HUDEP-2 (cell line): ENCODE data around the gene GSTO1.
A peak's percentile ranks its signal among the peaks of the same experiment; 100 is the strongest.
"Not testable (repeated sequence)": the region's sequence is repeated elsewhere in the genome, so short reads cannot be mapped to it uniquely, and the experiment has no call there.

ENCODE experiments used
- DNase-seq, 76 experiments: peaks; one replicate each; lab custom pipeline; 2025; ENCODE audit not compliant: unreplicated experiment in 76 of 76; lab: John Stamatoyannopoulos, UW

Gene GSTO1

DNA sequence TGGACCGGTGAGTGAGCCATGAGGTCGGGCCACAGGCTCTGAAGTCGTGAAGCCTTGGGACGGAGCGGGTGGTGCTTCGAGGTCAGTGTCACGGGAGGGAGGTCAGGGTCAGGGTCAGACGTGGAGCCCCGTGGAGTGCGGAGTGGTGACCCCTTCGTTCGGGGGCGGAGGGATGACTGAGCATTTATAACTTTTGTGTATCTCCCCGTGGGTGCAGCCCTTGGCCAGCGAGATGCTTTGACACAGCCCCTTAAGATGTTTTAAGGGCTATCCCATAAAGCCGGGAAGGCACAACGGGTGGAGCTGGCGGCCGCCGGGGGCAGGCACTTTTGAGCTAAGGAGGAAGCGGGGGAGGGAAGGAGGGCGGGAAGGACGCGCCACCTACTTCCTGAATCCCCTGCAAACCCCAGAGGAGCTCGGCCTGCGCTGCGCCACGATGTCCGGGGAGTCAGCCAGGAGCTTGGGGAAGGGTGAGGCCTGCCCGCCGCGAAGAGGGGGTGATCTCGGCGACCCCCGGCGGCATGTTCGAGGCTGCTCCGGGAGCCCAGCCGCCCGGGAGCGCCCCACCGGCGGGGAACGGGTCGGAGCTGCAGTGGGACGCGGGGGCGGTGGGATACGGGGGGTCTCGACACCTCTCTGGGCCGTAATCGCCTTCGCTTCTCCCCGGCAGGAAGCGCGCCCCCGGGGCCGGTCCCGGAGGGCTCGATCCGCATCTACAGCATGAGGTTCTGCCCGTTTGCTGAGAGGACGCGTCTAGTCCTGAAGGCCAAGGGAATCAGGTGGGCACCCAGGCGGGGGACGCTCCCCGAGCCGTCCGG, at the start of gene GSTO1:
Gene GSTO1 (plus strand): TSS at position 400 of the 818 bp plus-strand sequence. CDS start 37 bp downstream, at position 437.
- peak in 73 of 76 experiments; percentile 36 to 88 (median 74) for DNase-seq

DNA sequence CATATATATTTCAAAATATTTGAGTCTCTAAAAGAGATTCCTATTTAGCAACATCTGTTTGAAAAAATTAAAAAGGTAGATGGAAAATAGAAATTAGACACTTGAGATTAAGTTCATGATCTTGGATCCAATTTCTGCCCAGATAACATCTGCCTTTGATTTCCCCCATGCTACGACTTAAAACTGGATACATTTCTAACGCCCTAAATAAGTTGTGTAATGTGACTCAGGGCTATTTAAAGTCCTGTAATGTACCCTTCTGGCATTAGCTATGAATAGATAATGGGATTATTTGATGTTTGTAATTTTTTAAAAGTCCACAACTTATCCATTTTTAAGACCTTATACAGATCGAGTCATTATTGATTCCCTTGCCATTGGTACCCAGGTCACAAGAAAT, 46.0 kb upstream of the GSTO1 start:
- DNase-seq = no peak

DNA sequence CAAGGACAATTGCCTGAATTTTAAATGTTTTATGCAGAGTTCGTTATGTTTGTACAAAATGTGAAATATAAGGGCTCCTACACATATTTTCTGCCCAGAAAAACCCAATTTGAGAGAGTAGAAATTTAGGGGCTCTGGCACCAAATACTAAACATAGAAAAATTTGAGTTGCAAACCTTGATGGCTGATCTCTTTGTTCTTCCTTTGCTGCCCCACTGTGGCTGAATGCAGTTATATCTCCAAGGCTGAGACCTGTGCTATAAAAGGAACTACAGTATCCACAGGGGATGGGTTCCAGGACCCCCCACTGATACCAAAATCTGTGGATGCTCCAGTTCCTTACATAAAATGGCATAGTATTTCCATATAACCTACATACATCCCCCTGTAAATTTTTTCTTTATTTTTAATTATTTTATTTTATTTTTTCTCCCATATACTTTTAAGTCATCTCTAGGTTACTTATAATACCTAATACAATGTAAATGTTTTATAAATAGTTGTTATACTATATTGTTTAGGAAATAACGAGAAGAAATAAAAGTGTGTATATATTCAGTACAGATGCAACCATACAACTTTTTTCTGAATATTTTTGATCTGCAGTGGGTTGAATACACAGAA, 45.0 kb upstream of the GSTO1 start:
- peak in 43 of 76 experiments; percentile 1 to 55 (median 29) for DNase-seq

DNA sequence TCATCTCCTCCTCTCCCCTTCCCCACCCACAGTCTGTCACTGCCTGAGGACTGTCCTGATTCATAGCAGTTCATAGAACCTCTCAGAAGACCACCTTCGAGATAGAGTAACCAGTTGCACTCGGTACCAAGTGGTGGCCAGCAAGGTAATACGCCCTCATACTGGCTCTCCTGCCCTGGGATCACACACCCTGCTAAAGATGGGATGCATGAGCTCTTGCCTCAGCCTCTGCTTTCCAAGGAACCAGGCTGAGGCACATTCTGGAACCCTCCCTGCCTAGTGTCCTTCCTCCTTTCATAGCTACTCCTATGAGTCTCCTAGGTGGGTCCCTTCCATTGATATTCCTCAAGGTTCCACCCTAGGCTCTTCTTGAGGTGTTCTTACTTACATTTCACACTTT, 38.1 kb upstream of the GSTO1 start:
- no peak for DNase-seq

DNA sequence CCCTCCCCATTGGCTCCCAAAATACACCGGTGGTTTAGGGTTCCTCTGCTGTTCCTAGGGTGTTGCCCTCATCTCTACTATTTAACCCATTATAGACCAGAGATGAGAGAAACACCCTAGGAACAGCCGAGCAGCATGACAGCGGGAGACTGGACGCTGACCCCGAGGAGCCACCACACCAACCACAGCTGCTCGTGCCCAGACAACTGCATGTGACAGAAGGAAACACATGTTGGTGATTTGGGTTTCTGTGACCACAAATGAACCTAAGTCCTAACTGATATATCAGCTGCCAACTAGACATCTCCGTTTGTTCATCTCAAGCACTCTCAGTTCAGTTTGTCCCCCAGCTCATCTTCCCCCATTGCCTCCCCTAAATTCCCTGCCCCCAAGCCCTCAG, 35.9 kb upstream of the GSTO1 start:
- DNase-seq = no peak

DNA sequence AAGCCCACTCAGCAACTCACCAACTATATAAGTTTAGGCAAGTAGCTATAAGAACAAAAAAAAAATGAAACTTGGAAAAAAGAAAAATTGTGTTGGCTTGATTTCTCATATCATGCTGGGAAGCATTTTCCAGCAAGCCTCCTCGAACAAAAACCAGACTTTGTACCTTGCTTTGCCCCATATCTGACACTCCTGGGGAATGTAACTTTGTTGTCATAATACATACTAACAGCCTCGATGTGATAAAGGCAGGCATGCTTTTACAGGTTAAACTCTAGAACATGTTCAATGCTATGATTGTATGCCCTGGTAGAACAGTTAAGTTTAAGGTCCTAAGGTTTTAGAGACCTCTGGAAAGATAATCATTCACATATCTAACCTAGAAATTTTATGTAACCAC, 34.2 kb upstream of the GSTO1 start:
- no peak for DNase-seq

DNA sequence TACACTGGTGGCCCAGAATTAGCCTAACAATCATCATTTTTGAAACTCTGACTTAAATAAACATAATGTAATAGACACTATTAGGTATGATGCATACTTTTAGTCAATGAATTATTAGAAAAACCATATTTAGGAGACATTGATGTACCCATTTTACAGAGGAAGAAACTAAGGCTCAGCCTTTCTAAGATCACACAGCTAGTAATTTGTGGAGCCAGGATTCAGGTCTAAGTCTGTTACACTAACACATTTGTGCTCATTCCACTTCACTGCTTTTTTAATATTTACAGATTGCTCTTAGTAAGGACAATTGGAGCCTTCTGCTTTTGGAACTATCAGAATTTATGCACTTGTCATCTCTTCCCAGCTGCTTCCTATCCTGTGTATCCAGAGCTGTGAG, 31.4 kb upstream of the GSTO1 start:
- DNase-seq = no peak

DNA sequence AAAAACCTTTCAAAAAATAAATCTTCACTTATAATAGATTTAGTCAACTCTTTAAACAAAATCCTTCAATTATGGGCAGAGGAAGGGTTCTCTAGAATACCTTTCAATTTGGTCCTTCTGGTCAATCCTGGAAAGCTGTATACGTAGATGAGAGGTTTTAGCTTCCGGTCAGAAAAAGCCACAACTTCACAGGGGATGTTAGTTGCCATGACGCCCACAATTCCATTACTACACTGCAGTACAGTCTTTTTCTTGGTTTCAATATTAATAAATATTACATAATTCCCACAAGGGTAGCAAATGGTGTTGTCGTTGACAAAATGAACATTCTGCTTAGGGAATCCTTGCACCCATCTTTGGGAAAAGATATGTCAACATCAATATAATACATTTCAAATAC, 24.2 kb upstream of the GSTO1 start:
- DNase-seq = no peak

DNA sequence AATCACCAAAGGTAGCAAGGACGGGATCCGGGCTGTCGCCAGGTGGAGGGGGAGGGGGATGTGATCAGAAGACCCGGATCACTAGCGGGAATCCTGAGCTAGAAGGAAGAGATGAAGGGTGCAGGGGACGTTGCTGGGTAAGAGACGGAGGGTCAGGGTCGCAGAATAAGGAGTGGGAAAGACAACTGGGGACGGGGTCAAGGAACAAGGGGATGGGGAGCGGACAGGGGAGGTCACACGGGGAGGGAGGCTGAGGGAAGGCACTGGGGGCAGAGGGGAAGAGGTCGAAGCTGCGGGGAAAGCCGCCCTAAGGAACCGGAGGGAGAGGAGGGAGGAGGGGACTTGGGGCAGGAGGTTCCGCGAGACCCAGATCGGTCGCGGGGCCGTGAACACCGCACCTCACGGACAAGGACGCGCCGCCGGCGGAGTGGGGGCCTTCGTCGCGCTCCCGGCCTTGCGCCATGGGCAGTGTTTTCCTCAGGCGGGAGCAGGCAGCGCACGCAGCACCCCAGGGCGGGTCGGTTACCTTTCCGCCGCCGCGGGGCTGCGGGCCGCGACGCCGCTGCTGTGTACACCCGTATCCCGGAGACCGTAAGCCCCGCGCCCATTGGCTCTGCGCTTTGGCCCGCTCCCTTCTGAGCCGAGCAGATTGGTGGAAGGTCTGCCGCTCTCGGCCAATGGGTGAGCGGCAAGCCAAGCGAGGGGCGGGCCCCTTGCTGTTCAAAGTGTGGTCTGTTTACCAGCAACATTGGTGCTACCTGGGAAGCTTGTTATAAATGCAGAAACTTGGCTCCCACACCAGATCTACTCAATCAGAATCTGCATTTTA, 22.7 kb upstream of the GSTO1 start, which contains the start of gene CFAP43:
Gene CFAP43 (minus strand): TSS at position 581 of the 829 bp plus-strand sequence. CDS start 118 bp downstream, at position 463.
- DNase-seq = peak in 75 of 76 experiments; percentile 20 to 99 (median 96)

DNA sequence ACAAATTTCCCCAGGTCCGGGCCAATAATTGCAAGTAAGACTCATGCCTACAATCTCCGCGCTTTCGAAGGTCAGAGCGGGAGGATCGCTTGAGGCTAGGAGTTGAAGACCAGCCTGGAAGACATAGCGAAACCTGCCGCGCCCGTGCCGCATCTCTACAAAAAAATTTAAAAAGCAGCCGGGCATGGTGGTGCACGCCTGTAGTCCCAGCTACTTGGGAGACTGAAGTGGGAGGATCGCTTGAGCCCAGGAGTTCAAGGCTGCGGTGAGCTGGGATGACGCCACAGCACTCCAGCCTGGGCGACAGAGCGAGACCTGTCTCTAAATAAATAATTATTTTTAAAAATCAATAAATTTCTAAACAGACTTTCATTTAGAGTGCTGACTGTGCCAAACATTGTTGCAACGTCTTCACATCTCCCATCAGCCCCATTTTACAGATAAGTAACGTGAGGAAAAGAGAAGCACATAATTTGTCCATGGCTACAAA, 22.0 kb upstream of the GSTO1 start:
- DNase-seq = peak in 2 of 76 experiments; percentile 54 to 55

DNA sequence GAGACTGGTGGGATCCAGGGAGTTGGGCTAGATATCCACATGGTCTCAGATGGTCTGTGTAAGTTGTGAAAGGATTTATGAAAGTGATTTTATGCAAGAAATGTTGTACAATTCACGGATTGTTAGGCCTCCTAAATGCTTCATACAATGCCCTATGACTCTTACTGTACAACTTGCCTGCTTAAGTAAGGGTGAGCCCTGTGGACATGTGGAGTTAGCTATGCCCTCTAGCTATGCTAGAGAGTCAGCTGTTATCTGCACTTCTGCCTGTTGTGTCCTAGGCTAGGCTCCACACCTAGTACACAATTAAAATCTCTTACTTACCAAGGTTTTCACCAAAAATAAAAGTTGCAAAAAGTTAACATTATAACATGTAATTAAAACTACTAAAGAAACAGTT, 20.9 kb upstream of the GSTO1 start:
- DNase-seq = peak in 34 of 76 experiments; percentile 4 to 66 (median 44)

DNA sequence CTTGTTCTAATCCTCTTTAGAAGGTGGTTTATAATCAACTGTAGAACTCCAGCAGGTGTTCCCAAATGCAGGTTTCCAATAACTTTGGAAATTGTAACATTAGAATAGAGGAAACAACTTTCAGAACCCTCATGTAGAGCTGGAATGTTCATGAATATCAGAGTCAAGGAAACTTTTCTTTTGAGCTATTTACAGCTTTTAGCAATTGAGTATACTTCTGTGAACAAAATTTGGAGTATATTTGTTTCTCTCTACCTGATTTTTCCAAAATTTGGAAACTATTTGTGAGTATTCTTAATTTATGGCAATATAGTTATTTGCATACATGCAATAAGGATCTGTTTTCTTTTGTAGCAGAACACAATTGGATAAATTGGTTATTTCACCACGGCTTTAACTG, 19.8 kb upstream of the GSTO1 start:
- DNase-seq = no peak

DNA sequence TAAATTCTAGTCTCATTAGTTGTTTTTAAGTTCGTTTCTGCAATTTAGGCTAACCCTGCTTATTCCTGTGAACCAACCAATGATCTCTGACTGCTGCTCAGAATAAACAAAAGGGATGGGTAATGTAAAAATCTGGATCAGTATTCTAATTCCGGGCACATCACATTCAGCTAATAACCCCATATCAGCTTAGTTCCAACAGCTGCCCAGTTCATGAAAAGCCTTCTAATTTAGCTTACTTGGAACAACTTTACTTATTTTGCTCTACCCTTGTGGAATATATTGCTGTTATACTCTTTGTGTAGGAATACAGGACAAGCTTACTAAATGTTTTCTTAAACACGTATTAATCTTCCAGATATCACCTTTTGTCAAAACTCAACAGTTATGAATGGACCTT, 18.9 kb upstream of the GSTO1 start:
- no peak for DNase-seq

DNA sequence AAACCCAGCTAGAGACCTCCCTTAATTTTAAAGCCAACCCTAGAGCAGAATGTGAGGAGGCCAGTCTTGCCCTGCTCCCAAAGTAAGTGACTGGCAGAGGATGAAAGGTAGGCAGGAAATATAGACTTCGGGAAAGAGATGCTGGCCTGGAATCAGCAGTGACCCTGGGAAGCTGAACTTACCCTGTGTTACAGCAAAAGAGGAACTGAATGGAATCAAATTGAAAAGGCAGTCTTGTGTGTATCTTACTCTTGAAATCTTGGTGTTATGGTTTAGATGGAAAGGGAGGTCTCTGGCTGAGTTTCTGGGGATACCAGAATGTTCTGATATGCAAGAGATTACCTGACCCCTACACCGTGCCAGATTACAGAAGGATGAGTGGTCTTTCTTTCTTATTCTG, 14.6 kb upstream of the GSTO1 start:
- no peak for DNase-seq

DNA sequence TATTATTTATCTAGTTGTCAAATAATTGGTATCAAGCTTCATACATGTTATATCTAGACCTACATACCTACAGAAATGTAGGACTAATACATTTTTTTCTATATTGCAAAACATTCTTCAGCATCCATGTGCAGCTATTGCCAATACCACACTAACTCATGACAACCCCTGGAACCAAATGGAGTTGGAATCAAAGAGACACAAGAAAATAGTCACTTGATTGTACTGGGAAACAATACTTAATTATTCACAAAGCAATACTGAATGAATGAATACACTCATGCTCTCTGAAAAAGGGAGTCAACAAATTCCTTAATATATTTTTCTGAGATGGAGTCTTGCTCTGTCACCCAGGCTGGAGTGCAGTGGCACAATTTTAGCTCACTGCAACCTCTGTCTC, 12.1 kb upstream of the GSTO1 start:
- no peak for DNase-seq

DNA sequence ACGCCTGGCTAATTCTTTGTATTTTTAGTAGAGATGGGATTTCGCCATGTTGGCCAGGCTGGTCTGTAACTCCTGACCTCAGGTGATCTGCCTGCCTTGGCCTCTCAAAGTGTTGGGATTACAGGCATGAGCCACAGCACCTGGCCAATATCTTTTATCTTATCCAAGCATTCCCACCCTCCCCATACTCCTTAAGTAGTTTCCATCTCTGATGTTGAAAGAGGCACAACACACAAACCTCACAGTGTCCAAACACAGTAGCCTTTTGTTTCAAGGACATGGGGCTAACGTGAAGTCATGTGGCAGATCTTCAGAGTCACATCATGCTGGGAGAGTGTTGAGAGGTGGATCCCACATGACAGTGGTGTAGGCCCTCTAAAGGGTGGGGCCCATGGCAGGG, 11.7 kb upstream of the GSTO1 start:
- DNase-seq = not testable (repeated sequence)

DNA sequence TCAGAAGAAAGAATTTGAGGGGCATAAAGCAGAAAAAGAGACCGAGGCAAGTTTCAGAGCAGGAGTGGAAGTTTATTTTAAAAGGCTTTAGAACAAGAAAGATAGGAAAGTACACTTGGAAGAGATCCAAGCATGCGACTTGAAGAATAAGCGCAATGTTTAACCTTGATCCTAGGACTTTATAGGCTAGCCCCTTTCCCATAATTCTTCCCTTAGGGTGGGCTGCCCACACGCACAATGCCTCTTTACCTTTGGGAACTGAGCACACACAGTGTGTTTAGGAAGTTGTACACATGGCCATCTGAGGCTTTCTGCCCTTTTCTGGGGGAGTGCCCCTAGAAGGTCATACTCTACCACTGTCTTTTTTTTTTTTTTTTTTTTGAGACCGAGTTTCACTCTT, 11.2 kb upstream of the GSTO1 start:
- no peak for DNase-seq

DNA sequence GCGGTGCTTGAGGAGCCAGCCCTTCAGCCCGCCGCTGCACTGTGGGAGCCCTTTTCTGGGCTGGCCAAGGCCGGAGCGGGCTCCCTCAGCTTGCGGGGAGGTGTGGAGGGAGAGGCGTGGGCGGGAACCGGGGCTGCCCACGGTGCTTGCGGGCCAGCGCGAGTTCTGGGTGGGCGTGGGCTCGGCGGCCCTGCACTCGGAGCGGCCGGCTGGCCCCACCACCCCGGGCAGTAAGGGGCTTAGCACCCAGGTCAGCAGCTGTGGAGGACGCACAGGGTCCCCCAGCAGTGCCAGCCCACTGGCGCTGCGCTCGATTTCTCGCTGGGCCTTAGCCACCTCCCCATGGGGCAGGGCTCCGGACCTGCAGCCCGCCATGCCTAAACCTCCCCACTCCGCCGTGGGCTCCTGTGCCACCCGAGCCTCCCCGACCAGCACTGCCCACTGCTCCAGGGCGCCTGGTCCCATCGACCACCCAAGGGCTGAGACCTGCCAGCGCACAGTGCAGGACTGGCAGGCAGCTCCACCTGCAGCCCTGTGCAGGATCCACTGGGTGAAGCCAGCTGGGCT, 9.5 kb upstream of the GSTO1 start:
- no peak for DNase-seq

DNA sequence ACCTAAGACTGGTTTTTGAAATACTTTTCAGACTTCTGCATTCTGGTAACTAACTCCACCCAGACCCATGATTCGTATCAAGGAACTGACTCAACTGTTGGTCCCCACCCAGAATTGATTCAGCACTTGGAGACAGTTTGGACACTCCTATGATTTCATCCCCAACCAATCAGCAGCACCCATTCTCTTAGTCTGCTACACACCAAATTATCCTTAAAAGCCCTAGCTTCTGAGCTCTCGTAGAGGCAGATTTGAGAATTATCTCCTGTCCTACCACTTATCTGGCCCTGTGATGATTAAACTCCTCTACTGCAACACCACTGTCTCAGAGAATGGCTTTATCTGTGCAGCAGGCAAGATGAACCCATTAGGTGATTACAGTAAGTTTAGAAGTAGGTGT, 7.7 kb upstream of the GSTO1 start:
- peak in 71 of 76 experiments; percentile 20 to 99 (median 87) for DNase-seq

DNA sequence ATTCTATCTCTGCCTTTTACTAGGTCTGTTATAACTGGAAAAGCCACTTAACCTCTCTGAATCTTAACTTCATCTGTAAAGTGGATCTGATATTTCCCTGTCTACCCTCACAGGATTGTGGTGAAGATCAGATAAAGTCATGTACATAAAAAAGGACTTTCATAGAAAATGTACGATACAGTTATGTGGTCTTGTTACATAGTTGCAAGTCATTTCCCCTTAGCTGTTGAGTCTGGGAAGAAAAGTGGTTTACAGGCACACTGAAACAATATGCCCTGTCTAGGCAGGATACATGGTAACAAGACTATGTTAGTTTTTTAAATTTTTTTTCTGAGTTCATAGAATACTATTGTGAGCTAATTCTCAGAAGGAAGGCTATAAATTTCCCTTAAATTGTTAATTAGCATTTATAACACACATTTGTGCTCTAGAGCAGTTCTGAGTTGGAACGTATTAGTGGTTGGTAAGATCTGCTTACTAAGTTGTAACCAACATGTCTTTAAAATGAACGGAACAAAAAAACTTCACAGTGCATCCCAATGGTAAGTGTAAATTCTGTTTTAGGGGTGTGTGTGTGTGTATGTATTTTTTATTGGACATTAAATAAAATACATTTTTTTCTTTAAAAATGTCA, 7.1 kb upstream of the GSTO1 start:
- DNase-seq = peak in 23 of 76 experiments; percentile 25 to 76 (median 47)
